Omental fat pad (tissue), 4 donors: ENCODE data around the gene ACMSD. TPM values are rescaled to one million over a fixed set of nuclear protein-coding genes. Genes with fewer than 3 reads are reported as not detected.

Experiments
- ATAC-seq: fragments of 150-250 bp; one replicate; pipeline ENCODE4 v1.9.1; 2016; ENCODE audit warnings: mild to moderate bottlenecking, moderate library complexity; ENCODE audit not compliant: low FRiP score
- DNase-seq: peaks from one replicate; pipeline ENCODE4 v3.0.0-alpha.2; 2019; ENCODE audit warnings: low spot score
- CTCF ChIP-seq, 3 donors: fragments of 450-650 bp; IDR thresholded peaks; one replicate each; pipeline ENCODE4 v1.5.1; 2016 to 2017; ENCODE audit warnings: antibody characterized with exemption in 3 of 3, mild to moderate bottlenecking in 3 of 3, moderate library complexity in 2 of 3
- total RNA-seq, 4 donors: library from RNA; depleted of rRNA; stranded (reverse); fragments of >200 nt; gene quantifications; one replicate each; pipeline ENCODE4 v1.1.0, GENCODE V29; 2016

Gene ACMSD
- total RNA-seq, 4 donors from 2014 or later = not detected

- no peak for TF ChIP-seq CTCF (IDR thresholded peaks at IDR 0.05)
- no peak for DNase-seq
- peak; percentile 89 for ATAC-seq
Observed at GRCh38 chr2:134927195-134927594, 88.8 kb downstream of the ACMSD start.

GRCh38 chr2:134932864-134933526 lies 94.6 kb downstream of the ACMSD start:
- TF ChIP-seq CTCF (IDR thresholded peaks at IDR 0.05) = no peak
- ATAC-seq (no peak), DNase-seq (no peak)

- DNase-seq (no peak), ATAC-seq (no peak)
- no peak for TF ChIP-seq CTCF (IDR thresholded peaks at IDR 0.05)
Observed at GRCh38 chr2:134933732-134934131, 95.3 kb downstream of the ACMSD start.

- ATAC-seq (no peak), DNase-seq (no peak)
- TF ChIP-seq CTCF (IDR thresholded peaks at IDR 0.05) = no peak
Observed at GRCh38 chr2:134934150-134934549, 95.7 kb downstream of the ACMSD start.

- DNase-seq = no peak
- no peak for TF ChIP-seq CTCF (IDR thresholded peaks at IDR 0.05)
- no peak for ATAC-seq
Observed at GRCh38 chr2:134934641-134935040, 96.2 kb downstream of the ACMSD start.

- ATAC-seq (no peak), DNase-seq (no peak)
- TF ChIP-seq CTCF (IDR thresholded peaks at IDR 0.05) = no peak
Observed at GRCh38 chr2:134936691-134937090, 98.3 kb downstream of the ACMSD start.

- TF ChIP-seq CTCF (IDR thresholded peaks at IDR 0.05) = no peak
- no peak for DNase-seq
Observed at GRCh38 chr2:134943540-134943939, 105.1 kb downstream of the ACMSD start.

More at GRCh38 chr2:134943540-134943939, 105.1 kb downstream of the ACMSD start:
- ATAC-seq = no peak
